ENCODE measurements around the gene PTPRE. TPM values are rescaled to one million over a fixed set of nuclear protein-coding genes. Genes with fewer than 3 reads are reported as not detected.

PTPRE gene
- total RNA-seq, 1 experiment from 2014 or later: 3.1 TPM

DNA sequence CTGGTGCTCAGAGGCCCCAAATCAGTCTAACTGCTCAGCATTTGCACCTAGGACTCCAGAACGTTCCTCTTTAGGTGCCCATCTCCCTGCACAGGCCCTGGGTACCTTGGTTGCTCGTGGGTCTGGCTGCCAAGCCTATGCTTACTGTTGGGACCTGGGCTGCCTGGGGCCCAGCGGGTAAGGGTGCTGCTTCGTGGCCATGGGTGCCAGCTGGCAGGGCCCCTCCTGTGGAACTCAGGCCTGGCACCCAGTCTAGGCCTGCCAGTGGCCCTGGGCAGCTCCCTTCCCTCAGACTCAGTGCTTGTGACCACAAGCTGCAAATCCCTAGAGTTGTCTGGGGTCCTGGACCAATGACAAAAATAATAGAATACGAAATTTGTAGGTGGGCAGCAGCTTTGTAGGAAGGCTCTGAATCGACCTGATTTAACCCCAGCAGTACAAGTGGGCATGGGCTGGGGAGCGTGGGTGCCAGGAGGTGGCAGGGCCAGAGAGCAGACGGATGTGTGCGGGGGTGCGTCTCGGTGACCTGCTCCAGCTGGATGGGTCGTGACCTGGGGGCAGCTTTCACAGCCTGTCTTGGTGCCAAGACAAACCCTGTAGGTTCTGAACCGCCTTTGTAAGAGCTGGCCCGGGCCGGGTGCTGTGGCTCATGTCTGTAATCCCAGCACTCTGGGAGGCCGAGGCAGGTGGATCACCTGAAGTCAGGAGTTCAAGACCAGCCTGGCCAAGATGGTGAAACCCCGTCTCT, 149.6 kb downstream of the PTPRE start:
- H3K9me3 Mint-ChIP-seq: no peaks in the 10 kb centered on the region
- CTCF ChIA-PET: interaction anchor here (0.8 to 1.3 kb wide), 3 partner anchors 9 to 22 kb away, joined by 3 to 6 read pairs (median 4); no protein-coding TSS in a partner anchor

DNA sequence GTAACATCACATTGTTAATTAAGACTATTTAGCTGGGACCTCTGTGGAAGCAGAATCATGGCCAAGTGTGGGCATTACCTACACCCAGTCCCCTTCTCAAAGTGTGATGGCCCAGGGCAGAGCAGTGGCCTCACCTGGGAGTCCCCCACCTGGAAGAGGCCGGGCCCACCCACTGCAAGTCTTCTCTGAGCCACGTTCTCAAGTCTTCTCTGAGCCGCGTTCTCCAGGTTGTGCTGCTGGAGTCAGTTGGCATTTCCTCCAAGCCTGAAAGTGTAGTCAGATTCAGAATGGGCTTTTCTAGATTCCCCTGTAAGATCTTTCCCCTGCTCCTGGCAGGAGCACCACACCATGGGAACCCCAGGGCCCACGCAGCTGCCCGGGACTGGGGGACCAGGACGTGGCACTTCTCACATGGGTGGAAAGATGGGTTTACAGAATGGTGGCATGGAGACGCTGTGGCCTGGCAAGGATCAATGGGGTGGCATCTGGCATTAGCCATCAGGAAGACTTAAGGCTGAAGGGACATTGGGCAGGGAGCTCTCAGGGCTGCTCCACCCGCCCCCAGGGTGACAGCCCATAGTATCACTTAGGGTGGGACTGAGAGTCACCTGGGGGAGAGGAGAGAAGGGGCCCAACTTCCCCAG, 151.3 kb downstream of the PTPRE start:
- CTCF ChIA-PET: interaction anchor here (2.3 kb wide), 1 partner anchor 11 kb away, joined by 12 read pairs; no protein-coding TSS in a partner anchor
- TF ChIP-seq HMGA2 (CRISPR knock-in tag; IDR thresholded peaks at IDR 0.05) (no peak), NFYB (CRISPR knock-in tag; conservative IDR thresholded peaks at IDR 0.05; ENCODE audit: low read depth) (no peak), NR3C1 (CRISPR knock-in tag; conservative IDR thresholded peaks at IDR 0.05; ENCODE audit: low read depth) (no peak), ZNF263 (CRISPR knock-in tag; IDR thresholded peaks at IDR 0.05; ENCODE audit: low read depth) (no peak), ZNF138 (CRISPR knock-in tag; conservative IDR thresholded peaks at IDR 0.05) (no peak), ZBTB21 (CRISPR knock-in tag; IDR thresholded peaks at IDR 0.05; ENCODE audit: borderline replicate concordance) (no peak), SMAD3 (CRISPR knock-in tag; IDR thresholded peaks at IDR 0.05; ENCODE audit: borderline replicate concordance) (no peak), ZNF671 (CRISPR knock-in tag; IDR thresholded peaks at IDR 0.05) (no peak), PRRX2 (CRISPR knock-in tag; IDR thresholded peaks at IDR 0.05) (no peak), RELA (CRISPR knock-in tag; IDR thresholded peaks at IDR 0.05; ENCODE audit: borderline replicate concordance) (no peak)
- TF ChIP-seq, protein P1, sequence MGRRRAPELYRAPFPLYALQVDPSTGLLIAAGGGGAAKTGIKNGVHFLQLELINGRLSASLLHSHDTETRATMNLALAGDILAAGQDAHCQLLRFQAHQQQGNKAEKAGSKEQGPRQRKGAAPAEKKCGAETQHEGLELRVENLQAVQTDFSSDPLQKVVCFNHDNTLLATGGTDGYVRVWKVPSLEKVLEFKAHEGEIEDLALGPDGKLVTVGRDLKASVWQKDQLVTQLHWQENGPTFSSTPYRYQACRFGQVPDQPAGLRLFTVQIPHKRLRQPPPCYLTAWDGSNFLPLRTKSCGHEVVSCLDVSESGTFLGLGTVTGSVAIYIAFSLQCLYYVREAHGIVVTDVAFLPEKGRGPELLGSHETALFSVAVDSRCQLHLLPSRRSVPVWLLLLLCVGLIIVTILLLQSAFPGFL (CRISPR knock-in tag; IDR thresholded peaks at IDR 0.05; ENCODE audit: borderline replicate concordance): no peak
- TF ChIP-seq, protein P2, sequence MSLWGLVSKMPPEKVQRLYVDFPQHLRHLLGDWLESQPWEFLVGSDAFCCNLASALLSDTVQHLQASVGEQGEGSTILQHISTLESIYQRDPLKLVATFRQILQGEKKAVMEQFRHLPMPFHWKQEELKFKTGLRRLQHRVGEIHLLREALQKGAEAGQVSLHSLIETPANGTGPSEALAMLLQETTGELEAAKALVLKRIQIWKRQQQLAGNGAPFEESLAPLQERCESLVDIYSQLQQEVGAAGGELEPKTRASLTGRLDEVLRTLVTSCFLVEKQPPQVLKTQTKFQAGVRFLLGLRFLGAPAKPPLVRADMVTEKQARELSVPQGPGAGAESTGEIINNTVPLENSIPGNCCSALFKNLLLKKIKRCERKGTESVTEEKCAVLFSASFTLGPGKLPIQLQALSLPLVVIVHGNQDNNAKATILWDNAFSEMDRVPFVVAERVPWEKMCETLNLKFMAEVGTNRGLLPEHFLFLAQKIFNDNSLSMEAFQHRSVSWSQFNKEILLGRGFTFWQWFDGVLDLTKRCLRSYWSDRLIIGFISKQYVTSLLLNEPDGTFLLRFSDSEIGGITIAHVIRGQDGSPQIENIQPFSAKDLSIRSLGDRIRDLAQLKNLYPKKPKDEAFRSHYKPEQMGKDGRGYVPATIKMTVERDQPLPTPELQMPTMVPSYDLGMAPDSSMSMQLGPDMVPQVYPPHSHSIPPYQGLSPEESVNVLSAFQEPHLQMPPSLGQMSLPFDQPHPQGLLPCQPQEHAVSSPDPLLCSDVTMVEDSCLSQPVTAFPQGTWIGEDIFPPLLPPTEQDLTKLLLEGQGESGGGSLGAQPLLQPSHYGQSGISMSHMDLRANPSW (CRISPR knock-in tag; conservative IDR thresholded peaks at IDR 0.05; ENCODE audit: low read depth): no peak
- TF ChIP-seq, protein P3, sequence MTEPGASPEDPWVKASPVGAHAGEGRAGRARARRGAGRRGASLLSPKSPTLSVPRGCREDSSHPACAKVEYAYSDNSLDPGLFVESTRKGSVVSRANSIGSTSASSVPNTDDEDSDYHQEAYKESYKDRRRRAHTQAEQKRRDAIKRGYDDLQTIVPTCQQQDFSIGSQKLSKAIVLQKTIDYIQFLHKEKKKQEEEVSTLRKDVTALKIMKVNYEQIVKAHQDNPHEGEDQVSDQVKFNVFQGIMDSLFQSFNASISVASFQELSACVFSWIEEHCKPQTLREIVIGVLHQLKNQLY (CRISPR knock-in tag; IDR thresholded peaks at IDR 0.05): no peak
- TF ChIP-seq, protein P4, sequence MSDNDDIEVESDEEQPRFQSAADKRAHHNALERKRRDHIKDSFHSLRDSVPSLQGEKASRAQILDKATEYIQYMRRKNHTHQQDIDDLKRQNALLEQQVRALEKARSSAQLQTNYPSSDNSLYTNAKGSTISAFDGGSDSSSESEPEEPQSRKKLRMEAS (CRISPR knock-in tag; IDR thresholded peaks at IDR 0.05): no peak
- TF ChIP-seq, protein P5, sequence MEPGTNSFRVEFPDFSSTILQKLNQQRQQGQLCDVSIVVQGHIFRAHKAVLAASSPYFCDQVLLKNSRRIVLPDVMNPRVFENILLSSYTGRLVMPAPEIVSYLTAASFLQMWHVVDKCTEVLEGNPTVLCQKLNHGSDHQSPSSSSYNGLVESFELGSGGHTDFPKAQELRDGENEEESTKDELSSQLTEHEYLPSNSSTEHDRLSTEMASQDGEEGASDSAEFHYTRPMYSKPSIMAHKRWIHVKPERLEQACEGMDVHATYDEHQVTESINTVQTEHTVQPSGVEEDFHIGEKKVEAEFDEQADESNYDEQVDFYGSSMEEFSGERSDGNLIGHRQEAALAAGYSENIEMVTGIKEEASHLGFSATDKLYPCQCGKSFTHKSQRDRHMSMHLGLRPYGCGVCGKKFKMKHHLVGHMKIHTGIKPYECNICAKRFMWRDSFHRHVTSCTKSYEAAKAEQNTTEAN (CRISPR knock-in tag; IDR thresholded peaks at IDR 0.05): no peak
- TF ChIP-seq, protein P6, sequence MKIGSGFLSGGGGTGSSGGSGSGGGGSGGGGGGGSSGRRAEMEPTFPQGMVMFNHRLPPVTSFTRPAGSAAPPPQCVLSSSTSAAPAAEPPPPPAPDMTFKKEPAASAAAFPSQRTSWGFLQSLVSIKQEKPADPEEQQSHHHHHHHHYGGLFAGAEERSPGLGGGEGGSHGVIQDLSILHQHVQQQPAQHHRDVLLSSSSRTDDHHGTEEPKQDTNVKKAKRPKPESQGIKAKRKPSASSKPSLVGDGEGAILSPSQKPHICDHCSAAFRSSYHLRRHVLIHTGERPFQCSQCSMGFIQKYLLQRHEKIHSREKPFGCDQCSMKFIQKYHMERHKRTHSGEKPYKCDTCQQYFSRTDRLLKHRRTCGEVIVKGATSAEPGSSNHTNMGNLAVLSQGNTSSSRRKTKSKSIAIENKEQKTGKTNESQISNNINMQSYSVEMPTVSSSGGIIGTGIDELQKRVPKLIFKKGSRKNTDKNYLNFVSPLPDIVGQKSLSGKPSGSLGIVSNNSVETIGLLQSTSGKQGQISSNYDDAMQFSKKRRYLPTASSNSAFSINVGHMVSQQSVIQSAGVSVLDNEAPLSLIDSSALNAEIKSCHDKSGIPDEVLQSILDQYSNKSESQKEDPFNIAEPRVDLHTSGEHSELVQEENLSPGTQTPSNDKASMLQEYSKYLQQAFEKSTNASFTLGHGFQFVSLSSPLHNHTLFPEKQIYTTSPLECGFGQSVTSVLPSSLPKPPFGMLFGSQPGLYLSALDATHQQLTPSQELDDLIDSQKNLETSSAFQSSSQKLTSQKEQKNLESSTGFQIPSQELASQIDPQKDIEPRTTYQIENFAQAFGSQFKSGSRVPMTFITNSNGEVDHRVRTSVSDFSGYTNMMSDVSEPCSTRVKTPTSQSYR (CRISPR knock-in tag; IDR thresholded peaks at IDR 0.05): no peak
- TF ChIP-seq, protein P7, sequence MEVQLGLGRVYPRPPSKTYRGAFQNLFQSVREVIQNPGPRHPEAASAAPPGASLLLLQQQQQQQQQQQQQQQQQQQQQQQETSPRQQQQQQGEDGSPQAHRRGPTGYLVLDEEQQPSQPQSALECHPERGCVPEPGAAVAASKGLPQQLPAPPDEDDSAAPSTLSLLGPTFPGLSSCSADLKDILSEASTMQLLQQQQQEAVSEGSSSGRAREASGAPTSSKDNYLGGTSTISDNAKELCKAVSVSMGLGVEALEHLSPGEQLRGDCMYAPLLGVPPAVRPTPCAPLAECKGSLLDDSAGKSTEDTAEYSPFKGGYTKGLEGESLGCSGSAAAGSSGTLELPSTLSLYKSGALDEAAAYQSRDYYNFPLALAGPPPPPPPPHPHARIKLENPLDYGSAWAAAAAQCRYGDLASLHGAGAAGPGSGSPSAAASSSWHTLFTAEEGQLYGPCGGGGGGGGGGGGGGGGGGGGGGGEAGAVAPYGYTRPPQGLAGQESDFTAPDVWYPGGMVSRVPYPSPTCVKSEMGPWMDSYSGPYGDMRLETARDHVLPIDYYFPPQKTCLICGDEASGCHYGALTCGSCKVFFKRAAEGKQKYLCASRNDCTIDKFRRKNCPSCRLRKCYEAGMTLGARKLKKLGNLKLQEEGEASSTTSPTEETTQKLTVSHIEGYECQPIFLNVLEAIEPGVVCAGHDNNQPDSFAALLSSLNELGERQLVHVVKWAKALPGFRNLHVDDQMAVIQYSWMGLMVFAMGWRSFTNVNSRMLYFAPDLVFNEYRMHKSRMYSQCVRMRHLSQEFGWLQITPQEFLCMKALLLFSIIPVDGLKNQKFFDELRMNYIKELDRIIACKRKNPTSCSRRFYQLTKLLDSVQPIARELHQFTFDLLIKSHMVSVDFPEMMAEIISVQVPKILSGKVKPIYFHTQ (CRISPR knock-in tag; IDR thresholded peaks at IDR 0.05): no peak
- TF ChIP-seq, protein P8, sequence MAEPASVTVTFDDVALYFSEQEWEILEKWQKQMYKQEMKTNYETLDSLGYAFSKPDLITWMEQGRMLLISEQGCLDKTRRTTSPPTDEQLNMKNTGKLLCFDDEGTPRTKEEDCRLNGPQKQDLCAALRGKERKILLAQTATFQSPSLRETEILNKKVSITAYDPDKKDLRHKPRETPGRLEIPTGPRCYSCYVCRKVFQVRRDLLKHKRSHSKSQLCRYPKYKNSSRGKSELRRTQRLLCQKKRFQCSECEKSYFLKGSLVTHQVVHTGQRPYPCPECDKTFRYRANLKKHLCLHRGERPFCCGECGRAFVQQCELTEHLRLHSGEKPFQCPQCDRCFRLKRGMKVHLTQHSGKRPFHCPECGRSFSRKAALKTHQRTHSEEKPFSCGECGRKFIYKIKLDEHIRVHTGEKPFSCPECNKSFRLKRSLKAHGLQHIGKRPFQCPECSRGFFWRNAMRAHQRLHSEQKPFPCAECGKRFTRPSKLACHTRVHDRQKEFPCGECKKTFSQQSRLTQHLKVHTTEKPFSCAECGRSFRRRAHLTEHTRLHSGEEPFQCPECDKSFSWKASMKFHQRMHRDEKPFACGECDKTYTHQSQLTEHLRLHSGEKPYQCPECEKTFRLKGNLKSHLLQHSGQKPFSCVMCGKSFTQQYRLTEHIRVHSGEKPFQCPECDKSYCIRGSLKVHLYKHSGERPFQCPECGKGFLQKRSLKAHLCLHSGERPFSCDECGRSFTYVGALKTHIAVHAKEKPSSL (CRISPR knock-in tag; conservative IDR thresholded peaks at IDR 0.05): no peak
- no peaks in the 10 kb centered on the region for H3K36me3 Mint-ChIP-seq
- no peaks in the 10 kb centered on the region for H3K27me3 Mint-ChIP-seq (ENCODE audit: low read depth)
- POLR2A ChIA-PET: no interaction called here
- peaks cover 15% of the 10 kb centered on the region for H3K4me1 Mint-ChIP-seq
- no peaks in the 10 kb centered on the region for H3K9me3 Mint-ChIP-seq
- DNase-seq (ENCODE audit: low spot score): no peak
- ATAC-seq: no peak
- H3K27ac Mint-ChIP-seq: no peak overlapping the region
- H3K4me3 Mint-ChIP-seq: no peak overlapping the region

More for the DNA sequence above, 149.6 kb downstream of the PTPRE start:
- Mint-ChIP-seq H3K27me3 (ENCODE audit: low read depth) (no peaks in the 10 kb centered on the region), H3K27ac (no peak overlapping the region), H3K4me3 (no peak overlapping the region), H3K4me1 (no peaks in the 10 kb centered on the region), H3K36me3 (no peaks in the 10 kb centered on the region)
- ATAC-seq (no peak), DNase-seq (ENCODE audit: low spot score) (no peak)
- POLR2A ChIA-PET: no interaction called here
- no peak for TF ChIP-seq FOXP1 (CRISPR knock-in tag; IDR thresholded peaks at IDR 0.05; ENCODE audit: borderline replicate concordance)
